ENCODE data around the gene OTUD5.
A peak's percentile ranks its signal among the peaks of the same experiment; 100 is the strongest.

Gene OTUD5

DNA sequence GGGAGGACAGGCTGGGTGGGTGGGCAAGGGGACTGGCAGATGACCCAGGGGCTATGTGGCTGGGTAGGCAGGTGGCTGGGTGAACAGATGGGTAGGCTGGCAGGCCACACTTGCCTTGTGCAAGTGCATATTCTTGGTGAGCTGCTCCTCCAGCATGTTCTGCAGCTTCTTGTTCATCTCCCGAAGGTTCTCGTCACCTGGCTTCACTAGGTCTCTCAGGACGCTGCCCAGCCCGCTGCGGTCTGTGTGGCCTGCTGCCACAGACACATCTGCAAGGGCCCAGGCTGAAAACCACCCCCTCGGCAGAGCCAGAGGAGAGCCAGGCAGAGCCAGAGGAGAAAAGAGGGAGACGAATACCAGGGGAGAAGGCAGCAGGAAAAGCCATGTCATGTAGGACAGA lies 17.6 kb upstream of the OTUD5 start:
- TF ChIP-seq CTCF (IDR thresholded peaks at IDR 0.05; ENCODE audit: insufficient read depth, low read length, missing control alignments), result no peak
- POLR2A ChIA-PET, result no interaction called here
- no peak overlapping the region for H3K4me3 ChIP-seq (ENCODE audit: low read depth, low read length)
- CTCF ChIA-PET, result interaction anchor here (1.1 kb wide), 1 partner anchor 9 kb away, joined by 3 read pairs; no protein-coding TSS in a partner anchor
- no peak for DNase-seq (ENCODE audit: low read depth, low spot score)

- TF ChIP-seq CTCF (IDR thresholded peaks at IDR 0.05; ENCODE audit: insufficient read depth, low read length, missing control alignments), result no peak
- H3K4me3 ChIP-seq (ENCODE audit: low read depth, low read length), result no peak overlapping the region
- POLR2A ChIA-PET, result no interaction called here
- DNase-seq (ENCODE audit: low read depth, low spot score), result no peak
- CTCF ChIA-PET, result interaction anchor here (1.1 kb wide), 1 partner anchor 9 kb away, joined by 3 read pairs; no protein-coding TSS in a partner anchor
These were observed 17.2 kb upstream of the OTUD5 start for GRCh38 chrX:48974574-48974973.

DNA sequence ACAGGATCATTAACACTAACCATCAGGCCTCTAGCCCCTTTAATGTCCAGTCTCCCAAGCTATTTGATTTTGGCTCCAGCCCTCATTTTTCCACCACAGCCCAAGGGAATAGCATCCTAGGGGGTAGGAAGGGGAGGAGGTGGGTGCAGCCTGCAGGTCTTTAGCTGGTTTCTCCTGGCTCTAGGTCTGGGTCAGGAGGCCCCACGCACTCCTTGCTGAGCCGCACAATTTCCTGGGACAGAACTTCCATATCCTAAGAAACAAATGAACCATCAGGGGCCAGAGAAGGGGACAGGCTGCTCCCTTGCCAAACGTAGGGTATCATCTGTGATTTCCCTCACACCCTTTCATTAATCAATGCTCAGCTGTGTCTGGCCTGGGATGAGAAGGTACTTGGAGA lies 16.6 kb upstream of the OTUD5 start:
- no peak for TF ChIP-seq CTCF (IDR thresholded peaks at IDR 0.05; ENCODE audit: insufficient read depth, low read length, missing control alignments)
- H3K4me3 ChIP-seq (ENCODE audit: low read depth, low read length), result no peak overlapping the region
- DNase-seq (ENCODE audit: low read depth, low spot score), result no peak
- ChIA-PET POLR2A (no interaction called here), CTCF (interaction anchor here (0.6 to 1.1 kb wide), 2 partner anchors 8 to 106 kb away, joined by 3 read pairs; no protein-coding TSS in a partner anchor)

- DNase-seq (ENCODE audit: low read depth, low spot score), result no peak
- ChIA-PET CTCF (interaction anchor here (0.8 to 1.8 kb wide), 10 partner anchors 10 to 89 kb away, joined by 3 to 6 read pairs (median 4); no protein-coding TSS in a partner anchor), POLR2A (interaction anchor here (1.0 kb wide), 1 partner anchor 71 kb away, joined by 4 read pairs; no protein-coding TSS in a partner anchor)
- peak; percentile 59 for TF ChIP-seq CTCF (IDR thresholded peaks at IDR 0.05; ENCODE audit: insufficient read depth, low read length, missing control alignments)
- H3K4me3 ChIP-seq (ENCODE audit: low read depth, low read length), result peak overlapping the region; percentile 54
These were observed 15.1 kb upstream of the OTUD5 start for GRCh38 chrX:48972220-48973164.

- DNase-seq (ENCODE audit: low read depth, low spot score), result no peak
- CTCF ChIA-PET, result interaction anchor here (0.8 to 1.8 kb wide), 8 partner anchors 11 to 90 kb away, joined by 3 to 6 read pairs (median 4); no protein-coding TSS in a partner anchor
- no peak for TF ChIP-seq CTCF (IDR thresholded peaks at IDR 0.05; ENCODE audit: insufficient read depth, low read length, missing control alignments)
- H3K4me3 ChIP-seq (ENCODE audit: low read depth, low read length), result peak within 1 kb of the TSS; percentile 54
- POLR2A ChIA-PET, result interaction anchor here (1.0 kb wide), 1 partner anchor 72 kb away, joined by 4 read pairs; no protein-coding TSS in a partner anchor
These were observed 14.1 kb upstream of the OTUD5 start, which contains the start of gene KCND1 for GRCh38 chrX:48971249-48972219. Gene KCND1, minus strand, starts transcription at chrX:48971844. Its CDS starts 1,573 bp downstream, at chrX:48970271.
